GM12891 (cell line): Measurements from ENCODE around the gene MSH3.

Experiments
- POLR2AphosphoS5 ChIP-seq: IDR thresholded peaks from 2 replicates; pipeline ENCODE4 v1.6.1; 2011; ENCODE audit warnings: low read depth, low read length, control low read depth
- TAF1 ChIP-seq: IDR thresholded peaks from 2 replicates; pipeline ENCODE4 v1.6.1; 2011; ENCODE audit warnings: low read depth, low read length, control low read depth

GRCh38 chr5:80707645-80708044, 53.2 kb downstream of the MSH3 start:
- TF ChIP-seq POLR2AphosphoS5: no peak
- no peak for TF ChIP-seq TAF1
